DND-41 (cell line): ENCODE data around the gene SLC36A2.

ENCODE experiments used
- CTCF ChIP-seq: IDR thresholded peaks from 2 replicates; pipeline ENCODE4 v1.5.1; 2012; ENCODE audit warnings: borderline replicate concordance, low read length, moderate library complexity, mild to moderate bottlenecking; ENCODE audit not compliant: poor library complexity, severe bottlenecking; ENCODE audit errors: extremely low read depth
- EZH2 ChIP-seq: IDR thresholded peaks from 3 replicates; pipeline ENCODE4 v1.6.1; 2012; ENCODE audit warnings: borderline replicate concordance, low read depth, mild to moderate bottlenecking, moderate library complexity, low read length, inconsistent platforms; ENCODE audit not compliant: severe bottlenecking

DNA sequence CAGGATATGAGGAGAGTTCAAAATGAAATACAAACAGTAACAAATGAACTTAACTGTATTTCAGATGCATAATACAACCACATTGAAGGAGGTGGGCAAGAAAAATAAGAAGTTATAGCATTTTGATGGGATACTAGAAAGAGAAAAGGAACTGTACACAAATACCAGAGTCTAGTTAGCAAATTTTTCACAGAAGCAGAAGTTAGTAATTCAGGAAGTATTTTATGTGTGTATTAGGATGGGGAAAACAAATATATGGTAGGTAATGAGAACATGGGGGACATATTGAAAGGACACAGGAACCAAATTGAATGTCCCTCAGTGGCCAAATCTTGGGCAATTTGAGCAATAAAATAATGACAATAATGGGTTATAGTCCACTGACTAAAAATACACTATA lies 76.0 kb downstream of the SLC36A2 start:
- no peak for TF ChIP-seq CTCF
- TF ChIP-seq EZH2, result no peak
